HK-2 (cell line): ENCODE results near the gene FCRL4.

ENCODE experiments used
- DNase-seq: peaks from one replicate; pipeline ENCODE4 v3.0.0-alpha.2; 2018; ENCODE audit not compliant: unreplicated experiment

Gene FCRL4

GRCh38 chr1:157597959-157598667 is at the start of gene FCRL4:
Gene FCRL4 (minus strand): TSS chr1:157598085. CDS start chr1:157597944, 141 bp downstream.
- DNase-seq: no peak

- no peak for DNase-seq
These were observed 48.3 kb upstream of the FCRL4 start for GRCh38 chr1:157646144-157646543.

GRCh38 chr1:157641177-157641576 is 43.3 kb upstream of the FCRL4 start:
- no peak for DNase-seq

GRCh38 chr1:157639800-157640199 is 41.9 kb upstream of the FCRL4 start:
- no peak for DNase-seq

GRCh38 chr1:157628773-157629172 is 30.9 kb upstream of the FCRL4 start:
- DNase-seq: no peak

GRCh38 chr1:157626099-157626498 is 28.2 kb upstream of the FCRL4 start:
- DNase-seq: no peak

- no peak for DNase-seq
These were observed 26.6 kb upstream of the FCRL4 start for GRCh38 chr1:157624471-157624870.

GRCh38 chr1:157622471-157622870 is 24.6 kb upstream of the FCRL4 start:
- no peak for DNase-seq

- no peak for DNase-seq
These were observed 20.3 kb upstream of the FCRL4 start for GRCh38 chr1:157618190-157618589.

- DNase-seq: no peak
These were observed 2.4 kb upstream of the FCRL4 start for GRCh38 chr1:157600236-157600635.

GRCh38 chr1:157596384-157596783 is 1.5 kb downstream of the FCRL4 start:
- DNase-seq: no peak

GRCh38 chr1:157595356-157595755 is 2.5 kb downstream of the FCRL4 start:
- no peak for DNase-seq

- DNase-seq: no peak
These were observed 11.9 kb downstream of the FCRL4 start for GRCh38 chr1:157585984-157586383.

- no peak for DNase-seq
These were observed 13.4 kb downstream of the FCRL4 start for GRCh38 chr1:157584503-157584902.

- DNase-seq: no peak
These were observed 17.1 kb downstream of the FCRL4 start for GRCh38 chr1:157580828-157581210.

GRCh38 chr1:157580179-157580827 is 17.6 kb downstream of the FCRL4 start:
- peak; percentile 14 for DNase-seq

GRCh38 chr1:157577420-157577819 is 20.5 kb downstream of the FCRL4 start:
- DNase-seq: no peak

- DNase-seq: no peak
These were observed 22.1 kb downstream of the FCRL4 start for GRCh38 chr1:157575744-157576143.

GRCh38 chr1:157574836-157575235 is 23.0 kb downstream of the FCRL4 start:
- no peak for DNase-seq

- DNase-seq: no peak
These were observed 31.2 kb downstream of the FCRL4 start for GRCh38 chr1:157566484-157567300.

- DNase-seq: no peak
These were observed 35.4 kb downstream of the FCRL4 start for GRCh38 chr1:157562515-157562914.

GRCh38 chr1:157558119-157558518 is 39.8 kb downstream of the FCRL4 start:
- DNase-seq: no peak
